Measurements from ENCODE around the gene WBP2. TPM values are rescaled to one million over a fixed set of nuclear protein-coding genes. Genes with fewer than 3 reads are reported as not detected.
A peak's percentile ranks its signal among the peaks of the same experiment; 100 is the strongest.

Gene WBP2
- polyA plus RNA-seq, 1 donor (not counting 4 experiments of a cell fraction or from before 2014, with no cell fraction given) = 23.3 TPM

GRCh38 chr17:75849279-75849646 is 5.9 kb downstream of the WBP2 start:
- H3K4me1 ChIP-seq (ENCODE audit: control insufficient read depth, extremely low read depth, insufficient read depth, low read length) = peaks cover 27% of the 10 kb centered on the region
- no peaks in the 10 kb centered on the region for H3K9me1 ChIP-seq (ENCODE audit: control insufficient read depth, extremely low read depth, insufficient read depth, low read length)
- H3K27me3 ChIP-seq (ENCODE audit: control insufficient read depth, extremely low read depth, insufficient read depth, low read length) = no peaks in the 10 kb centered on the region
- no peaks in the 10 kb centered on the region for H4K20me1 ChIP-seq (ENCODE audit: control insufficient read depth, extremely low read depth, insufficient read depth, low read length)
- peaks cover 10% of the 10 kb centered on the region for H3K79me2 ChIP-seq (ENCODE audit: control insufficient read depth, insufficient read depth, low read length)
- H2AFZ ChIP-seq (ENCODE audit: control insufficient read depth, low read length) = no peak overlapping the region
- no peak overlapping the region for H3K4me2 ChIP-seq (ENCODE audit: control insufficient read depth, extremely low read depth, insufficient read depth, low read depth, low read length)
- H3K27ac ChIP-seq (ENCODE audit: control insufficient read depth, insufficient read depth, low read length) = no peak overlapping the region
- TF ChIP-seq EZH2 (IDR thresholded peaks at IDR 0.05; ENCODE audit: low read length) (no peak), CTCF (optimal IDR thresholded peaks at IDR 0.05 in 1 of 3, IDR thresholded peaks at IDR 0.05 in 1 of 3, conservative IDR thresholded peaks at IDR 0.05 in 1 of 3; ENCODE audit: extremely low read depth in 1 of 3, insufficient read depth in 2 of 3, low read length in 3 of 3) (no peak)
- peaks cover 24 to 37% of the 10 kb centered on the region in 2 experiments for H3K36me3 ChIP-seq (ENCODE audit: control insufficient read depth in 2 of 2, extremely low read depth in 1 of 2, insufficient read depth in 2 of 2, low read length in 2 of 2)
- dilution Hi-C loops (cut with MboI; ENCODE audit: extremely low pct_ligation_motif_present, low sequenced_read_pairs) = no loop called here
- DNase-seq (ENCODE audit: low read depth, low spot score) = no peak
- no peak overlapping the region for H3K4me3 ChIP-seq (ENCODE audit: control insufficient read depth in 2 of 3, extremely low read depth in 1 of 3, insufficient read depth in 2 of 3, low read depth in 1 of 3, low read length in 3 of 3)
- H3K9me3 ChIP-seq (ENCODE audit: control insufficient read depth, low read depth, low read length) = no peaks in the 10 kb centered on the region
- H3K9ac ChIP-seq (ENCODE audit: control insufficient read depth, extremely low read depth, insufficient read depth, low read length) = no peak overlapping the region
- no peak for FAIRE-seq

GRCh38 chr17:75848523-75849278 is 6.4 kb downstream of the WBP2 start:
- Histone ChIP-seq H3K4me2 (ENCODE audit: control insufficient read depth, extremely low read depth, insufficient read depth, low read depth, low read length) (no peak overlapping the region), H3K9ac (ENCODE audit: control insufficient read depth, extremely low read depth, insufficient read depth, low read length) (no peak overlapping the region), H3K36me3 (ENCODE audit: control insufficient read depth in 2 of 2, extremely low read depth in 1 of 2, insufficient read depth in 2 of 2, low read length in 2 of 2) (peaks cover 24 to 37% of the 10 kb centered on the region in 2 experiments), H3K4me1 (ENCODE audit: control insufficient read depth, extremely low read depth, insufficient read depth, low read length) (peaks cover 26% of the 10 kb centered on the region), H3K9me1 (ENCODE audit: control insufficient read depth, extremely low read depth, insufficient read depth, low read length) (no peaks in the 10 kb centered on the region), H4K20me1 (ENCODE audit: control insufficient read depth, extremely low read depth, insufficient read depth, low read length) (no peaks in the 10 kb centered on the region), H3K27me3 (ENCODE audit: control insufficient read depth, extremely low read depth, insufficient read depth, low read length) (no peaks in the 10 kb centered on the region), H3K27ac (ENCODE audit: control insufficient read depth, insufficient read depth, low read length) (no peak overlapping the region), H3K79me2 (ENCODE audit: control insufficient read depth, insufficient read depth, low read length) (peaks cover 10% of the 10 kb centered on the region), H3K9me3 (ENCODE audit: control insufficient read depth, low read depth, low read length) (no peaks in the 10 kb centered on the region), H3K4me3 (ENCODE audit: control insufficient read depth in 2 of 3, extremely low read depth in 1 of 3, insufficient read depth in 2 of 3, low read depth in 1 of 3, low read length in 3 of 3) (no peak overlapping the region), H2AFZ (ENCODE audit: control insufficient read depth, low read length) (no peak overlapping the region)
- FAIRE-seq (no peak), DNase-seq (ENCODE audit: low read depth, low spot score) (no peak)
- dilution Hi-C loops (cut with MboI; ENCODE audit: extremely low pct_ligation_motif_present, low sequenced_read_pairs) = no loop called here
- TF ChIP-seq EZH2 (IDR thresholded peaks at IDR 0.05; ENCODE audit: low read length) (no peak), CTCF (optimal IDR thresholded peaks at IDR 0.05 in 1 of 3, IDR thresholded peaks at IDR 0.05 in 1 of 3, conservative IDR thresholded peaks at IDR 0.05 in 1 of 3; ENCODE audit: extremely low read depth in 1 of 3, insufficient read depth in 2 of 3, low read length in 3 of 3) (peak; percentile 78 to 92 (median 87))

All from keratinocyte (primary cell).